GM21529 (cell line): Measurements from ENCODE around the gene LEUTX.

ENCODE experiments used
- ATAC-seq: cut with Tn5 transposase; IDR thresholded peaks from one replicate; pipeline ENCODE4 v1.9.1; 2021; ENCODE audit not compliant: unreplicated experiment

Gene LEUTX

DNA sequence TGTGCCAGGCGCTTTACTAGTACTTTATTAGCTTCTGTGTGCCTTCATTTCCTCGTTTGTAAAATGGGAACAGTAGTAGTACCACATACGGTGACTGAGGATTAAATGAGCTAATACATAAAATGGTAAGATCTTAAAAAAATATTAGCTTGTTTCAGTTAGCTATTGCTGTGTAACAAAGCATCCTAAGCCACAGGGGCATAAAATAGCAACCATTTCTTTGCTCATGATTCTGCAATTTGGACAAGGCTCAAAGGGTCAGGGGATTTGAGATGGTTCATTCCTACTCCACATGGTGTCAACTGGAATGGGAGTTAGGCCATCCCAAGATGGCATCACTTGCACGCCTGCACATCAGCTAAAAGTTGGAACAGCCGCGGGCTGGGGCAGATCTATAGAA lies 42.0 kb downstream of the LEUTX start:
- no peak for ATAC-seq

DNA sequence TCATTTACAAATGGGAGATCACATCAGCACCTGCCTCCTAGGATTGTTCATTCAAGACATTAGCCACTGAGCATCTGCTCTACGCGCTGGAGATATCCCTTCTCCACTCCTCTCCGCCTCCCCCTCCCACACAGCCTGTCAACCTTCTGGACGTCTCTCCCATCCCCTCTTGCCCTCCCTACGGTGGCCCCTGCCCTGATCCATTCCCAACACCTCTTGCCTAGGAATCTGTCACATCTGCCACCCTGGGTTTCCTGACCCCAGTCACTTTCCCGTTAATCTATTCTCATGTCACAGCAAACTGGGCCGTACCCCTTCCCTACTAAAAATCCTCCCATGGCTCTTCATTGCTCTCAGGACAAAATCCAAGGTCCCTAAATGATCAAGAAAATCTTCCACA lies 45.0 kb downstream of the LEUTX start:
- ATAC-seq, result no peak

DNA sequence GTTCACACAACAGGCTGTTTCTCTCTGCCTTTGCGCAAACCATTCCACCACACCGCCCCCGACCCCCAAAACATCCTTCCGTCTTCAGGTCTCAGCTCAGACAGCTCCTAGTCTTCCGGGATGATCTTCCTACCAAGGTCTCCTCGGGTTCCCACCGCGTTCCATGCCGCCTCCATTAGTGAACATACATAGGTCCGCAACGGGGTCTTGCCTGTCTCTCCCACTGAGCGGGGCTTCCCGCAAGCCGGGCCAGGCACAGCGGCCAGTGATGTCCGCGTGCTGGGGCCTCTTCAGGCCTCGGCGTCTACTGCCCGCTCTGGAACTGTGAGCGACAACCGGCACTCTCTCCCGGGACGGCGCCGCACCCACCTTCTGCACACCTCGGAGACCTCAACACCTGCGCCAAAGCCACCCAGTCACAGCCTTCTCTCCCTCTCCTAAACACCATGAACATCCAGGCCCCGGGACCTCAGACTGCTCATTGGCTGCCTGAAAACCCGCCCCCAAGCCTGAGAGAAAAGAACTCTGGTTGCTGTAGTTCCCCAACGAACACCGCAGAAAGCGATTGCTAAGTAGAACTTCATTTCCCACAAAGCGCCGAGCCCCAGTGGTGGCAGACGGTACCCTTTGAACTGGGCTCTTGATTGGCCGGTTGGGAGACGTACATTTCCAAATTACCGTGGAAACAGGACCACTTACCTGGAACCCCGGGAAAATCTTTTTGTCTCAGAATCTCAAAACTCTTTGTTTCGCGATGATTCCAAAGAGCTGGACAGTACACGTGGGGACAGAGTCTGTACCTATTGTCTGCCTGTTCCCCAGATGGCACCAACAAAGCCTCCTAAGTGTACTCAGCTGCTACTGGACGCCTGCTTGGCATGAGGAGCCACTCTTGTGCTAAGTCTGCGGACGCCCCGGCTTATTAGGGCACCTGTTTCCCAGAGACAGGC lies 45.8 kb downstream of the LEUTX start:
- ATAC-seq, result peak; percentile 87

DNA sequence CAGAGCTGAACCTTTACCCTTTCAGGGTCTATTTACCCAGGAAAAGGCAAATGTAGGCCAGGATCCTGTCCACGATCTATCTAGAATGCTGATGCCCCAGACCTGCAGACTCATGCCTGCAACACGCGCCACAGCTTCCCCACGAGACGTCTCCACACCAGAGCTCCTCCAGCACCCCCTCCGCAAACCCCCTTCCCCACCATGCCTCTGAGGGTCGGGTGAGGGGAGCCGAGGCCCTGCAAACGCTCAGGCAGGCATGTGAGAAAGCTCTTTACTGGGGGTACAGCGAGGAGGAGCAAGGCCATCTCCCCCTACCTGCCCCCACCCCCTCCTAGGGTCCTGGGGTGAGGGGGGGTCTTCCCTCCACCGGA lies 46.4 kb downstream of the LEUTX start:
- ATAC-seq, result no peak

GRCh38 chr19:39825531-39826076 lies 47.0 kb downstream of the LEUTX start:
- no peak for ATAC-seq

DNA sequence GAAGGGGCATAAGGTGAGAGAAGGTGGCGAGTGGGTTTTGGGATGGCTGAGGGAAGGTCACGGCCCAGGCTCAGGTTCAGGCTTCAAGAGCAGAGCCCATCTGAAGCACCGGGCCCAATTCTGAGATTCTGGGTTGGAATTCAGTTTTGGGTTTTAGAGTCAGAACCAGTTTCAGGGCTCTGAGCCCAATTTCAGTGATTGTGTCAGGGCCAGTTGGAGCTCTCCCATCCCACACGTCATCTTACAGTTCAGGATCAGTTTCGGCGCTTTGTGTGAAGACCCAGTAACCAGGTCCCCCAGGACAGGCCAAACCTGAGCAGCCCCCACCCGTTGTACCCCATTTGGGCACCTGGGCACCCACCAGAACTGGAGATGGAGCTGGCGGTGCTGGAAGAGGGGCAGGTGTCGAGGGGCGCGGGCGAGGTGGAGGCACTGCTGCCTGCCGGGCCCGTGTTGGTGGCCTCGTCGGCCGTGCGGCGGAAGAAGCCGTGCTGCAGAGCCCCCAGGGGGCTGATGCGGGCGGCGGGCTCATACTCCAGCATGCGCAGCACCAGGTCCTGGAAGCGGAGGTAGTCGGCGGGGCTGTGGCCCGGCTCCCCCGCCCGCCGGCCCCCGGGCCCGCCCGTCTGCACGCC lies 47.8 kb downstream of the LEUTX start:
- no peak for ATAC-seq

- no peak for ATAC-seq
These were observed 48.6 kb downstream of the LEUTX start for GRCh38 chr19:39827216-39827615.

GRCh38 chr19:39828015-39828653 lies 49.5 kb downstream of the LEUTX start:
- no peak for ATAC-seq

DNA sequence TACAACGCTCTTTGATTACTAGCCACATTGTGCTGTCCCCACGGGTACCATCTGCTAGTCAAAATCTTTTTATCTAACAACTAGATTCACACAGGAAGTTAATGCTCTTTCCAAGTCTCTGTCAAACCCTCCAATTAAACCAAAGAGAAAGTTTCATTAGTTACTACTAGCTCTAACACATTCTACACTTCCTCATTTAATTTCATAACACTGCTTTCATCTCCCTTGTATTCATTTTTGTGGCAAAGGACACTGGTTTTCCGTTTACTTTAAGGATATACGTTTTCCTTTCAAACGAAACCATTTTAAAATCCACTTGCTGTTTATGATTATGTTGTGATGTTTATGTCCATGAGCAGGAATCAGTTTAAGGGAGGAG lies 50.0 kb downstream of the LEUTX start:
- no peak for ATAC-seq

- no peak for ATAC-seq
These were observed 51.1 kb downstream of the LEUTX start for GRCh38 chr19:39829702-39830275.

DNA sequence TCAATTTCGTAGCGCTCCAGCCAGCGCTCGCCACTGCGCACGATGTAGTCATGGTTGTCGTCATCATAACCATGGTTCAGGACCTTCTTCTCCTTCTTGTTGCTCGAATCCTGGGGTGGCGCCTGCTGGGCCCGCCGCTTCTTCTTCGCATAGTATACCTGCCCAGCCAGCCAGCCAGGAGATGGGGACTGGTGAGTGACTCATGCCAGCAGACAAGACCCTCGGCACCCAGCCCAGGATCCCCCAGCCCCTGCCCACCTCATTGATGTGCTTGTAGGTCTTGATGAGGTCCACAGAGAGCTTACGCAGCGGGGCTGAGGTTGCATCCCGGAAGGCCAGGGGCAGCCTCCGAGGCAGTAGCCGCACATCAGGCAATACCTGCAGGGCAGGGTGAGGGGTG lies 51.8 kb downstream of the LEUTX start:
- no peak for ATAC-seq

DNA sequence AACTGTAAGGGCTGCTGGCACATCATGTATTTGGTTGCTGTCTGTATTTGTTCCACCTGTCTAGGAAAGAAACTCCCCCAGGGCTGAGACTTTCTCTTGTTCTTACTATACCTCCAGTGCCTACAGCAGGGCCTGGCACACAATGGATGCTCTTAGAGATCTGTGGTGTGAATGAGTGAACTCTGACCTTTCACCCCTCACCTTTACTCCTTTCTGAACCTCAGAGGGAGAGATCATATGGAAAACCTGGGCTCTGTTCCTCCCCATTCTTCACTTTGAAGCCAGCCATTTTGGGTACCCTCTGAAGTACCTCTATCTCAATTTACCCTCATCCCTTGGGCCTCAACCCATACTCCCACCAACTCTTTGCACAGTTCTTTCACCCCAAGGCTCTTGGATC lies 52.2 kb downstream of the LEUTX start:
- no peak for ATAC-seq

DNA sequence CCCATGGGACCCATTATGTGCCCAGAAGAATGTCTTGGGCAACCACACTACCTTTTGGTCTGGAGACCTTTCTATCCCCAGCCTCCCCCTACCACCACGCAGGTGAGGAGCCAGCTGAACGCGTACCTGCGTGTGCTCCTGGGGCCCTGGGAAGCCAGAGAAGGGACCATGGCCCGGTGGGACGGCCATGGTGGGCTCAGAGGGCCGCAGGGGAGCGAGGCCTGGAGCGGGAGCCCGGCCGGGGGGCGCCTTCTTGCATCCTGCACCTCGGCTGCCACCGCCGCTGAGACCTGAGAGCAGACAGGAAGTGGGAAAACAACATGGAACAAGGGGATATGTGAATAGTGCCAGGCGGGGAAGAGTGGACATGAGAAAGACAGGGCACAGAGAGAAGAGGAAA lies 53.0 kb downstream of the LEUTX start:
- no peak for ATAC-seq

DNA sequence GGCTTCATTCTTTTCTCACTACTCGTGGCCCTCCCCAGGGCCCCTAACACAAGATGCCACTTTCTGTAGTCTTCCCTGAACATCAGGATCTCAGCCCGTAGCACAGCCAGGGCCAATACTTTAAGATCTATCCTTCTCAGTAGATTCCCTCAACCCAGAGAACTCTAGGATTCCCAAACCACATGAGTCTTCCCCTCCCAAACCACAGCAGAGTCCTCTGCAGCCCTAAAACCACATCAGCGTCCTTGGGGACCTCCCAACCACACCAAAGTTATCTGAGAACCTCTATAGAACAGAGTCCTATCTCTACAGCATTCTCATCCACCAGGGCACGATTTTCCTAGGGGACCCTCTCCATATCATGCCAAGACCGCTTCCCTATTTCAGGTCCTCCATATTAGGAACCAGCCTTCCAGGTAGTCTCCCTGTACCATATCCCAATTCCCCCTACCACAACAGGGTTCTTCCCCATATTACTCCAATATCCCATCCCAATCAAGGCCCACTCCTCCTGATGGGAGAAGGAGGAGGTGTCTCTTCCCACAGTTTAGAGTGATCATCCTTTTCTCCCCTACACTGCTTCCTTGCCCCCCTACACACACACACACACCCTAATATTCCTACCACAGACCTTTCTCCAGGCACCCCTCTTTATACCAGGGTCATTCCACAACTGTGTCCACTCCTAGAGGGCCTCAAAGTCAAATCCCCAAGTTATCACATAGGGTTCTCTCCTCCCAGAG lies 53.9 kb downstream of the LEUTX start:
- no peak for ATAC-seq

GRCh38 chr19:39833160-39833463 lies 54.5 kb downstream of the LEUTX start:
- ATAC-seq, result peak; percentile 26

GRCh38 chr19:39833464-39834286 lies 55.0 kb downstream of the LEUTX start, which contains the start of gene DYRK1B:
DYRK1B (minus strand) TSS chr19:39834162; CDS start chr19:39831867, 2,295 bp downstream.
- ATAC-seq, result peak; percentile 84

DNA sequence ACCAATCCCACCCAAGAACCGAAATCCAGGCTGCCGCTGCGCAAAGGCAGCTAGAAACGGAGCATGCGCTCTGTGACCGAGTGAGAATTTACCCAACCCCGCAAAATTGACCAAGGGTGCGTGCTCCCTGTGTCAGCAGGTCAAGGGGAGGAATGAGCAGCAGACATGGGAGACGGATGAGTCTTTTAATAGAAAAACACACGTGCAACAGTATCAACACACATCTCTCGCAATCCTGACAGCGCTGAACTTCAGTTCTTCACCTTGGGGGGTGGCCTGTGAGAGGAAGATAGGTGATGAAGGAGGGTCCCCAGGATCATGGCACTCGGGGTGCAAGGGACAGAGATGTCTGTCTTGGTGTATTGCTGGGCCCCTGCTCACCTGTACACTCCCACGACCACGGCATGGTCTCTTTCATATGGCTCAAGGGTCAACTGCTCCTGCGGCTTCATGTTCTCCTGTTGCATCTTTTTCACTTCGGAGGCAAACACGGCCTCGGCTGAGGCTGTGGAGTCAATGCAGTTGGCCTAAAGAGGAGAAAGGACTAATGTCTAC lies 55.7 kb downstream of the LEUTX start:
- ATAC-seq, result no peak
